ENCODE results near the gene AGAP1.

The AGAP1 gene

DNA sequence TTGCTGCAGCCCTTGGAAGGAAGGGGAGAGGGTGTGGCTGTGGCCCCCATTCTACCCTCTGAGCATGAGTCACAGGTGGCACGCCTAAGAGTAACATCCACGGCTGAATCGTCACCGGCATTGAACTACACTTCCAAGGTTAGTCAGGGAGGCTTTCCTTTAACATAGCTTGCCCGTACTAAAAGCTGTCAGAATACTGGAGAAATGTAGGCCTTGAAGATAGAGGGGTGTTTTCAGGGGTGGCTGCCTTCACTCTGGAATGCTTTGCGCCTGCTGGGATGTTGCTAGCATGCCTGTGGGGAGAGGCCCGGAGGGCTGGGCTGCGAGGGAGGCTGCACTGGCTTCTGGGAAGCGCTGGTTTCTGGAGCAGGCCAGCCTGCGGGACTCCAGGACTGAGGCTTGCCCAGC lies 333.7 kb downstream of the AGAP1 start:
- no peak for DNase-seq

DNA sequence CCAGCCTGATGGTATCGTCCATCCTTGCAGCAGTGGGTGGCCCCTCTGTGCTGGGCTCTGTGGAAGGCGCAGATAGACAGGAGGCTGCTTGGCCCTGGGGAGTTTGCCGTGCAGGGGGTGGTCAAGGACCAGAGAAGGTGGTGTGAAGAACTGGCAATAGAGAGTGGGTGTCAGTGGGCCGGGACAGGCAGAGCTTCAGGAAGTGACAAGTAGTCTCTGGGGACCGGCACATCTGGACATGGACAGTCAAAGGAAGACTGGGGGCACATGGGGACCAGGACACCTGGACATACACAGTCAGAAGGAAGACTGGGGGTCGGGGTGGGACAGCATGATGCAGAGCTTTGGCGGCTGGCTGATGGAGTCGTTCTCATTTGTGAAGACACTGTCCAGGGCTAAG lies 335.9 kb downstream of the AGAP1 start:
- no peak for DNase-seq

- DNase-seq = no peak
These were observed 337.9 kb downstream of the AGAP1 start for GRCh38 chr2:235831755-235832154.

DNA sequence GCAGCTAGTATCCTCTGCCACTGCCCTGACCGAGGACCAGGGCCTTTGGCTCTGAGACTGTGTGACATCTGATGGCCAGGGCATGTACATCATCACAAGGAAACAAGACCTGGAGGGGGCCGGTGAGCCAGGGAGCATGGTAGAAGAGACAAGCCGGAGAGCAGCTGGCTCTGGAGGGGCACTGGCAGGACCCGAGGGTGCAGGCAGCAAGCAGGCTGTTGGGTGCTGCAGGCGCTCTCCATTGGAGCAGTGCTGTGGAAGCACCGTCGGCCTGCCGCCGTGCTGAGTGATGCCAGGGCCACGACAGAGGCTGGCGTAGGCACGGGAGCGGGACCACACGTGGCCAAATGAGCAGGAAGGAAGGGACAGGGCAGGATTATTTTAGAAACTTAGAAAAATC lies 339.1 kb downstream of the AGAP1 start:
- DNase-seq = no peak

GRCh38 chr2:235833971-235834620 lies 340.3 kb downstream of the AGAP1 start:
- DNase-seq = no peak

GRCh38 chr2:235834781-235835180 lies 340.9 kb downstream of the AGAP1 start:
- DNase-seq = no peak

DNA sequence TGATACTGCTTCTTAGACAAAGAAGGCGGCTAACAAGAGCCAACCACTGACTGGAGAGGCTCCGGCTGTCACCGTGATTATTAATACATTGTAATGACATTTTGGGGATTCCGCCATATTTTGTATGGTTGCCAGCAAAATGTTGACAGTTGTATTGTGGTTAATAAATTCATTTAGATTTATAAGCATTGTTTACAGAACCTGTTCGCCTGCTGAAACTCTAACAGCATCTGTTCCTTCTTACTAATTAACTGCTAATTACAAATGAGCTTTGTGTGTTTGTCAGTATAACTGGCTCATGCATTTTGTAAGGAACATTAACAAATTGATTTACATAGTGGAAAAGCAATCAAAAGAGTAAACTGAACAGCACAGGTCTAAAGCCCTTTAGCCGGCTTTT lies 342.0 kb downstream of the AGAP1 start:
- no peak for DNase-seq

GRCh38 chr2:235836491-235836911 lies 342.7 kb downstream of the AGAP1 start:
- DNase-seq = no peak

GRCh38 chr2:235839226-235839625 lies 345.4 kb downstream of the AGAP1 start:
- DNase-seq = no peak

- no peak for DNase-seq
These were observed 346.1 kb downstream of the AGAP1 start for GRCh38 chr2:235839974-235840373.

DNA sequence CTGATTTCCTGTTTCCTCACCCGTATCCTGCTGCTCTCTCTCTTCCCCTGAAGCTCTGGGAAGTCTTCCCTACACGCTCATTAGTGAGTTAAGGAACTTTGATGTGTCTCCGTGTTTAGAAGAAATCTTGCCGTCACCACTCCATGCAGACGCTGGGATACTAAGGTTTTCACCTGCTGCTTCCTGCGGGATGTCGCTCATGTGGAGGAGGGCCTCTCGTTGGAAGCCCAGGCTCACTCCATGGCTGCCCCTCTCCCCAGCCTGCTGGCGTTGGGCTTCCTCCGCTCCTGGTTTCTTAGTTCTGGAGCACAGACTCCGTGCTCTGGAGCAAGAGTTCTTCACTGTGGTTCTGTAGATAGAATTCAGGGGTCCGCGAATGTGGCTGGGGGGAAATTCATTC lies 348.0 kb downstream of the AGAP1 start:
- DNase-seq = no peak

DNA sequence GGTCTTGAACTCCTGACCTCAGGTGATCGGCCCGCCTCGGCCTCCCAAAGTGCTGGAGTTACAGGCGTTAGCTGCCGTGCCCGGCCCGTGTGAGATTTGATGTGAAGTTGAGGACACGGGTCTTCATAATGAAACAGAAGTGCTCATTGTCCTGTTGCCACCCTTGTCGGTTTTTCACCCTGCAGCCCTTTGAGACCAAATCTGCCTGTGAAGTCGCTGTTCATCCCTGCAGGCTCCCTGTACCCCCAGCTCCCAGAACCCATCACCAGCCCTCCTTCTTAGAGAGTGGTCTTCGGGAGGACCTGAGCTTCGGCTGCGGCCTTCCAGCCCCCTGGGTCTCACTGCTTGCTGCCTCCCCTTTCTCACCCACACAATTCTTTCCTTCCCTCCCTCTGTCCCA lies 349.1 kb downstream of the AGAP1 start:
- no peak for DNase-seq

DNA sequence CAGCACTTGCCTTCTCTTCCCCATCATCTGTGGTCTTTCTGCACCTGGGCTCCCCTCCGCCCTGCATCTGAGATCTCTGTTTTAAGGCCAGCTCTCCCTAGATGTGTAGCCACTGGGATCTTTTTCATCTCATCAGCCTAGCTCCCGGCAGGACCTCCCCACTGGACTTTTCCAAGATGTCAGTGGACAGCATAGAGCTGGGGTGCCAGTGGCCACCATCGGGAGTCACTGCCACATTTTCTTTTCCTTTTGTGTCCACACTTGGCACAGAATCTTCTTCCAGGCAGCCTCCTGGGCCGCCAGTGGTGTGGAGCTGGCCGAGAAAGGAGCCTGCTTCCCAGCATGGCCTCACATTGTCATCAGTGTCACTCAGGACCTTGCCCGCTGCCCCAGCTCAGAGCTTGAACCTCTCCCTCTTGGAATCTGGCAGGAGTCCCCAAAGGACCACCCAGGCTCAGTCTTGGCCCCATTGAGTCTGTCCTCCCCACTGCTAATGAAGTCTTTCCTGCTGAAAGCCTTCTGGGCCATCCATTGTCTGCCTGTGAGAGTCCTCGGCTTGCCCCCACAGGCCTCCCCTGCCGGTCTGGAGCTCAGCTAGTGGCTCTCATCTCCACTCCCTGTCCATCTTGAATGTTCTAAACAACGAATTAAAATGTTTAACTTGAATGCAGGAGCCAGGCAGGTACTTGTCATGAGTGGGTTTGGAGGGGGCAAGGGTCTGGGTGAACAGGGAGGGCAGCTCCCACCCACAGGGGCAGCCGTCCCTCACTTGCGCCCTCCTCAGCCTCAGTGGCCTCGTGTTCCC lies 349.9 kb downstream of the AGAP1 start:
- no peak for DNase-seq

DNA sequence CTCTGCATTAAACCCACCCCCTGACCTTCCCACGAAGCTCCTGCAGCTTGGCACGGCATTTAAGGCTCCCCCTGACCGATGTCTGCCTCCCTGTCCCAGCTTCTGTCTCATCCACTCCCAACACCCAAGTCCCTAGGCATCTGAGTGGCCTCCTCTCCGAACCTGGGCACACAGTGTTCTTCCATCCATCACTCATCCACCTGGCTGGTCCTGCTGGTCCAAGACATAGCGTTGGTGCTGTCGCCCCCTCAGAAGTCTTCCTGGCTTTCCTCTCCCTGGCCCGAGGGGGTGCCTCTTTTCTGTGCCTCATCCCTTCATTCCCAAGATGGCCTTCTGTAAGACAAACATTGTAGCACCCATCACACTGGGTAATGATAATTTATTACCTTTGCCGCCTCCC lies 350.7 kb downstream of the AGAP1 start:
- no peak for DNase-seq

- DNase-seq = no peak
These were observed 351.4 kb downstream of the AGAP1 start for GRCh38 chr2:235845245-235845644.

GRCh38 chr2:235847576-235847975 lies 353.7 kb downstream of the AGAP1 start:
- no peak for DNase-seq

DNA sequence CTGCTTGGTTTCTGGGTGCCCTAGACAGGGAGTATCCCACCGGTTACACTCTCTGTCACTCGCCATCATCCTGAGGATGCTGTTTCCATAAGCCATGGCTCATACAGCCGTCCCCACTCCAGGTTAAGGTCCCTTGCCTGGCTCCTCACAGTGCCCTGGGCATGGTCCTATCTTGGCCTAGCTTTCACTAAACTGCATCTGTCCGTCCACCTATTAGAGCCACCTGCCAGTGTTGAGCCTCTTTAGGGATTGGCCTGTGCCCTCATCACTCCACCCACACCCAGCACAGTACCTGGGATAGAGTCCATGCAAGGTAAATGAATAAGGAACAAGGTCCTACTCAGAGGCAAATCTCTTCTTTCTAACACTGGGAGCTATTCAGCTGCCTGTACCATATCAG lies 354.2 kb downstream of the AGAP1 start:
- no peak for DNase-seq

DNA sequence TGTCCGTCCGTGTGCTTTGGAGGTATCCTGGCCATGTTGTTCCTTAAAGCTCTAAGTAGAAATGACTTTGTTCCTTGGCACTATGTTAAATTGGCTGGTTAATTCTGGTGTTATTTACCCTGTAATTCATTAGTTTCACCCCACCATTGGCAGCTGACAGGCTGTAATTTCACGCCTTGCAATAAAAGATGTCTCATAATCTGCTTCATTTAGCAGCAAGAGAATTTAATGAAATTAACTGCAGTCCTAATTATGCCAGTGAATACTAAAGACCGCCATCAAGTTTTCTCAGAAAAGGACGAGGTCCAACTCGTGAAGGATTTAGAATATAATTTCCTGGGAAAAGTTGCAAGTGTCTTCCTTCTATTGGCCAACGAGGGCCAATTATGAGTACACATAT lies 355.1 kb downstream of the AGAP1 start:
- DNase-seq = no peak

DNA sequence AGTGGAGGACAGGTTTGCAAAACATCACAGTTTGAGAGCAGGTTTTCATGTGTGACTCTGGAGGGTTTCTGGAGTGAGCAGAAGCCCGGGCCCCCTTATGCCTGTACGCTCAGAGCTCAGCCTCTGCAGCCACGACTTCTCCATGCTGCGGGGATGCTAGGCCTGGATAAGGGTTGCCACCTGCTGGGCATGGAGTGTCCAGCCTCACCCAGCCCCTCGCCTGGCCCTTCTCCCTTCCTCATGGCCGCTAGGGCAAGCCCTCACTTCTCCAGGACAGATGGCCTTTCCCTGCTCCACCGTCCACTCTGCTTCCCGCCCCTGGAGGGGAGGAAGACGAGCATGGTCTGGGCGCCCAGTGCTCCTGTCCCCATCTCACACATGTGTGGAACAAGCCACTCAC lies 355.6 kb downstream of the AGAP1 start:
- no peak for DNase-seq

DNA sequence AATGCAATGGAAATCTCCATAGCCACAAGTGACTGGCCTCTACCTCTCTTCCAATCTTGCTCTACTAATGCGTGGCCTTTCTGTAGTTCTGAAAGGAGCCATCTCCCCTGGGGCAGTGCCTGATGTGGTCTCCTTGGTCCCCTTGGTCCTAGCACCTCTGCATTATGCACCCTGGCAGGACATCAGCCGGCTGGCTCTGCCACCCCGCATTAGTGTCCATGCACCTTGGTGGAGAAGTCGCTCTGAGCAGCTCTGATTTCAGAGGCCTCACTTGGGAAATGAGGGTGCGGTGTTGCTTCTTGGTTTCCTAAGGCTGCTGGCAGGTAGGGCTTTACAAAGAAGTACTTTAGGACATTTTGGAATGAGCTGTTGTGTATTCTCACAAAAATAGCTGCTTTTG lies 356.4 kb downstream of the AGAP1 start:
- DNase-seq = no peak

GRCh38 chr2:235850771-235851551 lies 357.1 kb downstream of the AGAP1 start:
- no peak for DNase-seq

GRCh38 chr2:235851828-235852525 lies 358.1 kb downstream of the AGAP1 start:
- peak in 1 of 2 donors; percentile 30 for DNase-seq

DNA sequence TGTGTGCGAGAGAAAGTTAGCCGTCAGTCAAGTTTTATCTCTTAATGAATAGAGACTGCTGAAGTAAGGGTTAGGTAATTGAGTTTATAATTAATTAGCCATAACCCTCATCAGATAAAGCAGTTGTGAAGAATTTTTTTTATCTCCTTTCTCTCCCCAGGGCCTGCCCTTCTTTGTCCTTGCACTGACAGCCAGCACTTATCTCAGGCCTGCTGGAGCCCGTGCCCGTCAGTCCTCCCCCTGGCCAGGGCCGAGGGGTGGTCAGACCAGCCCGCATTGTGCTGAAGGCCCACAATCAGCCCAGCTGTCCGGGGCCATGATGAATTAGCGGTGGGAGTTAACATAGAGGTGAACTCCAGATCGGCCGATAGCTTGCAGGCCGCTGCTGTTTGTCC lies 358.7 kb downstream of the AGAP1 start:
- DNase-seq = no peak
